NCI-H1436 treated with DMSO at 0.1 percent for 48 hours (cell line): ENCODE measurements around the gene PBLD.
"Not testable (repeated sequence)": the region's sequence is repeated elsewhere in the genome, so short reads cannot be mapped to it uniquely, and the experiment has no call there.

Source experiments
- DNase-seq: peaks from one replicate; lab custom pipeline; 2025; lab: John Stamatoyannopoulos, UW

PBLD gene

DNA sequence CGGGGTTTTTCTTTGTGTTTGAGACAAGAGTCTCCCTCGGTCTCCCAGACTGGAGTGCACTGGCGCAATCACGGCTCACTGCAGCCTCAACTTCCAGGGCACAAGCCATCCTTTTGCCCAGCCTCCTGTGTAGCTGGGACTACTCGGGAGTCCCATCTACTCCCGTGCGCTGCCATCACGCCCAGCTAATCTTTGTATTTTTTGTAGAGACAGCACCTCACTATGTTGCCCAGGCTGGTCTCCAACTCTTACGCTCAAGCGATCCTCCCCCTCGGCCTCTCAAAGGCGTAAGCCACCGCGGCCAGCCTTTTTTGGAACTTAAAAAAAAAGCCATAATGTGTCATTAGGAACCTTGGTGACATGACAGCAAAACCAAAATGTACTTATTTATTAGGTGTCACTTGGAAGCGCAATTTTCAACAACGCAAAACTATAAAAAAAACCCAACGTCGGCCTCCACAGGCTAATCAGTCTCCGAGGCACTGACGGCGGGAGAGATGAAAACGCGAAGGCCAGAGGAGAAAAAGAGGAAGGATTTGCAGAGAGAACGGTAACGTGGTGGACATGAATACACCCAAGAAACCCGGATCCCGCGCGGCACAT, 1.8 kb downstream of the PBLD start:
- DNase-seq = no peak

DNA sequence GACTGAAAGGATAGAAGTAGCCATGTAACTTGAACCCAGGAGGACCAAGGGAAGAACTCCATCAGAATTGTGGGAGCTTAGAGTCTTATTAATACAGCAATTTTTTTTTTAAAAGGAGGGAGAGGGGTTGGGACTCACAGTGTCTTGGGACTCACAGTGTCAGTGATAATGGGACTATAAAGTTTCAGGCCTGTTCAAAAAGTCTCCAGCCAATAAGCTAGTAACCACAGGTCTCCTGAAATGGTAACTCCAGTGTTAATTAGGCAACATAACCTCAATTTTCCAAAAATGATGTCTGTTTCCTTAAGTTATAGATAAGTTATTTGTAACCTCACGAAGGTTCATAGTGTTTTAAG, 3.2 kb downstream of the PBLD start:
- DNase-seq = no peak

DNA sequence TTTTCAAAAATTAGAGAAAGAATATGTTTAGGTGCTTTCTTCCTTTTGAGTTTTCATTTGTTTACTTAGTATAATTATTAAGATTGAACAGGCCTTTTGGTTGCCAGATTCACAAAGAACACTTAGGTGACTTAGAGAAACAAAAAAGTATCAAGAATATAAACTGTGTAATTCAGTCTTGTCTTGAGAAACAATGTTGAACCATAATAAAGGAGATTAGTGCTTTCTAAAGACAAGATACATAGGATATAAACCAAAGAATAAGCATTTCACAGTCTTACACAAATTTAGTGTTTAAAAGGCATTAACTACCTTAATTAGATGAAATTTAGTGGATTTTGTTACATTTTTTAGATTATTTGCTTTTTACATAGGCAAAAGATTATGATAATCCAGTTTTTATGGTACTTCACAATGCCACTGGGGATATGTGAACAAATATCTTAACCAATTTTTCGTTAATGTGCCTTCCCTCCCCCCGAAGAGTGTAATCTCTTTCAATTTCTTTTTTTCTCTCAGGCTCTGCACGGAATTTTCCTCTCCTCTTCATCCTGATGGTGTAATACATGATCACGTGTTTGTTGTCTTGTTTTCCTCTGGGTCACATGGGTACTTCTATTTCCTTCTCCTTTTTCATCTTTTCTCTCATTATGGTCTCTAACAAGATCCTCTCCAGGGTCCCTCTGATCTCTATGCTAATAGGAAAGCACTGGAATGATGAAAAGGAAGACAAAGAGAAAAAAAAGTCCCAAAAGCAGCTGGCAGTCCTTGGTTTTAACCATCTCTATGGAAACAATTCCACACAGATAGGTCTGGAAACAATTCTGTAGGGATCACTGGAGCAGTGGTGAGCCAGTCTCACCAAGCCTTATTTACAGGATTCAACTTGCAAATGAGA, 4.6 kb downstream of the PBLD start:
- peak; percentile 56 for DNase-seq

DNA sequence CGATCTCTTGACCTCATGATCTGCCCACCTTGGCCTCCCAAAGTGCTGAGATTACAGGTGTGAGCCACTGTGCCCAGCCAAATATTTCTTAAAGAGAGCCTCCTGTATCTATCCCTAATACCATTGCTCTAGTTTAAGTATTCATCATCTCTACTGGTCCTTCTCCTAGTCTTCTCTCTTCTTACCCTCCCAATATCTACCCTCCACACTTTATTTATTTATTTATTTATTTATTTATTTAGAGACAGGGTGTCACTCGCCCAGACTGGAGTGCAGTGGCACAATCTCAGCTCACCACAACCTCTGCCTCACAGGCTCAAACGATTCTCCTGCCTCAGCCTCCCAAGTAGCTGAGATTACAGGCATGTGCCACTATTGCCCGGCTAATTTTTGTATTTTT, 8.3 kb downstream of the PBLD start:
- not testable (repeated sequence) for DNase-seq

DNA sequence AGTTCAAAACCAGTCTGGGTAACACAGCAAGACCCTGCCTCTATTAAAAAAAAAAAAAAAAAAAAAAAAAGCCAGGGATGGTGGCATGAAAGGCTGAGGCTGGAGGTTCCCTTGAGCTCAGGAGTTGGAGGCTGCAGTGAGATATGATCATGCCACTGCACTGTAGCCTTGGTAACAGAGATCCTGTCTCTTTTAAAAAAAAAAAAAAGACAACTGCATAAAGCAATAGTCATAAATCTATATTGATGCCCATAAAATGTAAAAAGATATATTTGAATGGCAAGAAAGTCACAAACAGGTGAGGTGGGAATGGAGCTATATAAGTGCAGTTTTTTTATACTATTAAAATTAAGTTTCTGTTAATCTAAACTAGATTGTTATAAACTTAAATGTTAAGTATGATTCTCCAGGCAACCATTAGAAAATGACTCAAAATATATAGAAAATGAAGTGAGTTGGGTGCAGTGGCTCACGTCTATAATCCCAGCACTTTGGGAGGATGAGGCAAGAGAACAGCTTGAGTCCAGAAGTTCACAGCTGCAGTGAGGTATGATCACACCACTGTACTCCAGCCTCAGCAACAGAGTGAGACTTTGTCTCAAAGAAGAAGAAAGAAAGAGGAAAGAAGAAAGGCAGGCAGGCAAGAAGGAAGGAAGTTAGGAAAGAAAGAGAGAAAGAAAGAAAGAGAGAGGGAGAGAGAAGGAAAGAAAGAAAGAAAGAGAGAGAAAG, 14.2 kb downstream of the PBLD start:
- no peak for DNase-seq

DNA sequence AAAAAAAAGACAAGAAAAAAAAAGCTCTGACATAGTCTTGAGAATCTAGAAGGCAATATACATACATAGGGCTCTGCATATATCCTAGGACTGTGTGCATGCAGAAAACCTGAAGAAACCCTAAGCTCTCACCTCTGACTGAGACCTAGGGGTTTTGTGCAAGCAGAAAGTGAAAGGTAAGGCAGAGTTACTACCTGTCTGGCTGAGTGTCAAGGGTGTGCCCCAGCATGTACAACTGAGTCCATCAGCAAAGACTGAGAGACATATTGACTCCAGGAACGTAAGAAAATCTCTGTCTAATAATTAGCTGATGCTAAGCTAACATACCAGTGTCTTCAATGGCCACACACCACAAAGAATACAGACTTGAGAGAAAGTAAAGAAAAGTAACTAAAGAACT, 17.1 kb downstream of the PBLD start:
- no peak for DNase-seq

DNA sequence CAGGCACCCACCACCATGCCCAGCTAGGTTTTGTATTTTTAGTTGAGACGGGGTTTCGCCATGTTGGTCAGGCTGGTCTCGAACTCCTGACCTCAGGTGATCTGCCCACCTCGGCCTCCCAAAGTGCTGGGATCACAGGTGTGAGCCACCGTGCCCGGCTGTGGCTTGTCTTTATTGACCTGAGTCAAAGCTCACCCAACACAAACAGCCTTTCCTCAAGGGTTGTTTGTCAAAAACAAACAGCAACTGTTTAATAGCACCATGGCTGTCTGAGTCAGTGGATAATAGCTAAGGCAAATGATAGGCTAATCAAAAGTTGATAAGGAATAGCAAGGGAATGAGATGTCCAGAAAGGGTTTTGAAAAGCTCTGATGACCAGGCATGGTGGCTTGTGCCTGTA, 17.8 kb downstream of the PBLD start:
- DNase-seq = not testable (repeated sequence)

DNA sequence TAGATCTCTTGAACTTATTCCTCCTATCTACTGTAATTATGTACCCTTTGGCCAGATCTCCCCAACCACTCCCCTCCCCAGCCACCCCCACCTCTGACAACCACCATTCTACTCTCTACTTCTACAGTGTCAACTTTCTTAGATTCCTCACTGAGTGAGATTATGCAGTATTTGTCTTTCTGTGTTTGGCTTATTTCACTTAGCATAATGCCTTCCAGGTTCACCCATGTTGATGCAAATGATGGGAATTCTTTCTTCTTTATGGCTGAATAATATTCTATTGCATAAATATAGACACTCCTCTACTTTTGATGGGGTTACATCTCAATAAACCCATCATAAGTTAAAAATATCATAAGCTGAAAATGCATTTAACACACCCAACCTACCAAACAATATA, 22.2 kb downstream of the PBLD start:
- no peak for DNase-seq

DNA sequence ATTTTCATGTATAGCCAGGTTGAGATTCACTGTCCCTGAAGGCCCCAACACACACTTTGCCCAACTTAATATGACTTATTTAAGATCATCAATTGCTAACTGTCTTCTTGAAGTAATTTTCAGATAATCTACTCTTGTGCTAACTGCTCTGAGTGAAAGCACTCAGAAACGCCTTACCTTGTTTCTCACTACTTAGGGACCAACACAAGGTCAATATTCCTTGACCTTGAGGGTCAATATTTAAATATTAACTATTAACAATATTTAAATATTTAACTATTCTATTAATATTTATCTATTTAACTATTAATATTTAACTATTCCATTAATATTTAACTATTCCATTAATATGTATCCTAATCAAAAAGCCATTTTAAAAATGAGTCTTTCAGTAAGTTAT, 26.9 kb downstream of the PBLD start:
- DNase-seq = no peak

DNA sequence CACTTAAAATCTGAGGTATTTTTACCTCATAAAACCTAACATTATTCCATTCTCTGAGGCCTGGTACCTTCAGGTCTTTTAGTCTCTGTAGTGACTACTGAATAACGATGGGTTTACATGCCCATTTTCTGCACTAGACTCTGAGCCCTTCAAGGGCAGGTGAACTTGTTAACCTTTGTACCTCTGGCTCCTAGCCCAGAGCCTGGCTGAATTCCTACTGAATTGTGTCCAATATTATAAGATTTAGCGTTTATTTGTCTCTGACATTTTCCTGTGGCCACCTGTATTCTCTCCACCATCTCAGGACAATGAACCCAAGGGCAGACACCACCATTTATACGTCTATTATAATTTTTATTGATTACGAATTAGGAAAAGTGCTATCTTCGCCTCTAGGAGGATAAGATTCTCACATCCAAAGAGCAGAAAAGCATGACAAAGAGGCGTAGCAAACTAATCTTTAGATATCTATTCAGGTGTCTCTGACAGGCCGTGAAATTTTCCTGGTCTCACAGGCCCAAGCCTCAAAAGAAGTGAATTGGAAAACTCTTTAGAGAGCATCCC, 28.8 kb downstream of the PBLD start:
- DNase-seq = no peak

DNA sequence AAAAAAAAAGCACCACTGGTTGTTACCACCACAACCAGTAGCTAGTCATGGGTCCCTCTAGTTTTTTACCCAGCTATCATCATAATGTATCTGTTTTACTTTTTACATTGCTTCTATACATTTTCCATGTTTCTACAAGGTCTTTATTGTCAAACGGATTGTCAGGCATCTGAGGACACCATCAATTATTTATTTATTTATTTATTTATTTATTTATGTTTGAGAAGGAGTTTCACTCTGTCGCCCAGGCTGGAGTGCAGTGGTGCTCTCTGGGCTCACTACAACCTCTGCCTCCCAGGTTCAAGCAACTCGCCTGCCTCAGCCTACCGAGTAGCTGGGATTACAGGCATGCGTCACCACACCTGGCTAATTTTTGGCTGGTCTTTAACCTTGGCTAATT, 29.9 kb downstream of the PBLD start:
- DNase-seq = no peak

DNA sequence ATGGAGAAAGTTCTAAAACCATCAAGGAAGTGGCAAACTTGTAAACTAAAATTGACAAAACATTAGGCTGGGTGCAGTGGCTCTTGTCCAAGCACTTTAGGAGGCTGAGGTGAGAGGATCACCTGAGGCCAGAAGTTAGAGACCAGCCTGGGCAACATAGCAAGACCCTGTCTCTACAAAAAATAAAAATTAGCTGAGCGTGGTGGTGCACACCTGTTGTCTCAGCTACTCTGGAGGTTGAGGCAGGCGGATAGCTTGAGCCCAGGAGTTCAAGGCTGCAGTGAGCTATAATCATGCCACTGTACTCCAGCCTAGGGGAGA, 30.3 kb downstream of the PBLD start:
- no peak for DNase-seq

DNA sequence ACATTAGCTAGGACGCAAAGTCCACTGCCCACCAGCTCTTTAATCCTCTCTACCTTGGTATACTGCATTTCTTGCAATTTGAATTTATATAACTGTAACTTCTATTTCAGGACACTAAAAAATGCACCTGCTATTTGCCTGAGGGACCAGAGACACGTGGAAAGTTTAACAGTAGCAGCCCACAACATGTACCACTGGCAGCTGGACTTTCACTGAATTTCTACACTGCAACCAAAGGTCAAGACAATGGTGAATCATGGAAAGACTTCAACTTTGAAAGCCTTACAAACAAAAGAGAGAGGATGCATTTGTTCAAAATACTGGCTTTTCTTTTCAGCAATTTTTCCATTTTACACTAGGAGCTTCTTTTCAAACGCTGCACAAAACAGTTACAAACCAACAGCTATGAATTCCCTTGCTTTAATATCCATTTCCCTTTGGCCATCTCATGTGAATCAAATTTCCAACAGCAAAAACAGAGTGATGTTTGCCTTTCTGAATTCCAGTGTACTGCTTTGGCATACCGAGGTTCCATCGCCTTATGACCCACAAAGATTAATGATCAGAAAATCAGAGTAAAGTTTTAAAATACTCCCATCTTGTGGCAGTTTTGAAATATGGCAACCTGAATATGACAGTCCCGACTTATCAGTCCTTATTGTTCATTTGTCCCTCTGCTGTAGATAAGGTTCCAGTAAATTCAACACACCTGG, 30.8 kb downstream of the PBLD start:
- peak; percentile 2 for DNase-seq

DNA sequence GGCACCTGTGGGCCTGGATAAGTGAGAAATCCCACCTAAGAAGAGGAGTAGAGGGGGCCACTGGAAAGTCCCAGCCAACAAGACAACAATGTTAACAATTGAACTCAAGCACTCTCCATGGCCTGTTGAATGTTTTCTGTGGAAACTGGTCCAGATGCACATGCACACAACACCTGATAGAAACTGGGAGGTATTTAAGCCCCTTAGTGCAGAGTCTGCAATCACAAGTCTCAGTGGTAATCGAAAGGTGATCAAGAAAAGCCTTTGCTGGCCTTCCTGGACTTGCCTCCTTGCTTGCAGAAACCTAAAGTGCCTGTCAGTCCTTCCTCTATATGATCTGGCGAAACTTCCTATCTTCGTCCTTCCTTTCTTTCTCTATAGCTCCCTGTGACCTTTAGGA, 31.4 kb downstream of the PBLD start:
- no peak for DNase-seq

DNA sequence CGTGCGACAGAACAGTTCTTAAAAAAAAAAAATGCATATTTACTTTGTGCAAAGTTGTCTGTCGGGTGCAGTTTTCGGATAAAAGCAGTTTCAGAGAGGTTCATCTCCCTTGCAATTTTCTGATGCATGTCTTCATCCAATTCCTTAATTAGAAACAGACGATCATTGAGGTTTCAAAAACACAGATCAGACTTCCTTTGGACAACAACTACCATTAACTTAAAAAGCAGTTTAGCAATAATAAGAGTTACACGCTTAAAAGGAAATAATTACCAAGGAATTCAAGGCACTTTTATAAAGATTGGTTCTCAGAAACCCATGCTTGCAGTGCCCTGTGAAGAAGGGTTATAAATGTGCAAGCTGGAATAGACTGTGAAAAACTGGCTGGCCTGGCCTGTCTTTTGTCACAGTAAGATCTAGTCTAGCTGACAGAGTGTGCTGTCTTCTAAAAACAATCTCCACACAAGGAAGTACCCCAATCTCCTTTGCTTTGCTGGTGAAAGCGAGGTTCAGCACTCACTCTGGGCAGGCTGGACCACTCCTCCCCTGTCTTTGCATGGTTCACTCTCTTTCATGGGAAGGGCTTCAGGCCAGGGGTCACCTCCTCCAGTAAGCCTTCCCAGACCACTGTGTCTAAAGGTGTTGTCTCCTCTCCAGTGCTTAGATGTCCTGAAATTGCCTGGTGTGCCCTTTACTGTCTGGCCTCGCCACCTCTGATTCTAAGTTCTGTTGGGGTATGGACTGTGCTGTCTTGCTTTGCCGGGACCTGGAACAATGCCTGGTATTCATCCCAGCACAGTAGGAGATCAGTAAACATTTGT, 35.7 kb downstream of the PBLD start:
- DNase-seq = no peak

DNA sequence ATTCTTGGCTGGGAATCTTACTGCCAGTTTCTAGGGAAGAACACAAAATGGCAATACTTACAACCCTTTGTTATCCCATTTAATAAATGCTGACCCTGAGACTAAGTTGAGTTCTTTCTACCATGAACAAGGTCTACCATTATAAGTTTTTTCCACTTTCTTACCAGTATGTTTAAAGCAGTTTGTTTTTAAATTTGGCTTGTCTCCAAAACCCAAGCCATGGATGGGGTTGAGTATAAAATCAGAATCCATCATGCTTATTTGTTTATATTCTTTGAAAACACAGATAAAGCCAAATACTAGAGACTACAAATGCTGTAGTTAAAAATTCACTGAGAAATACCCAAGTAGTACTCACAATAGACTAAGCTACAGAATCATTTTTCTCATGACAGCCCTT, 42.0 kb downstream of the PBLD start:
- no peak for DNase-seq

DNA sequence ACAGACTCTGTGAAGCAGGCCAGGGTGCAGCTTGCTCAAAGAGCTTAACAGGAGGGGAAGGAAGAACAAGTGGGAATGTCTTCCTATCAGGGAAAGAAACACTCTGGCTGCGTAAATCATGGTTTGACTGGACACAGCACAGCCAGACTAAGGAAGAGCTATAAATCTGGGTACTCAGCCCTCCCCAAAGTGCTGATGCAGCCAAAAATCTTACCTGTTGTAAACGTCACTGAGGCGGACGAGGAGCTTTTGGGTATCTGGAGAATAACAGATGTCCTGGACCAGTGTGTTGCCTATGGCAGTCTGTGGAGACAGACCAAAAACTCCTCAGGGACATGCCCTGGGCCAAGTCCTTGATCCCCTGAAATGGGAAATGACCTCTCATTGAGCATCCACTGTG, 44.0 kb downstream of the PBLD start:
- DNase-seq = no peak

DNA sequence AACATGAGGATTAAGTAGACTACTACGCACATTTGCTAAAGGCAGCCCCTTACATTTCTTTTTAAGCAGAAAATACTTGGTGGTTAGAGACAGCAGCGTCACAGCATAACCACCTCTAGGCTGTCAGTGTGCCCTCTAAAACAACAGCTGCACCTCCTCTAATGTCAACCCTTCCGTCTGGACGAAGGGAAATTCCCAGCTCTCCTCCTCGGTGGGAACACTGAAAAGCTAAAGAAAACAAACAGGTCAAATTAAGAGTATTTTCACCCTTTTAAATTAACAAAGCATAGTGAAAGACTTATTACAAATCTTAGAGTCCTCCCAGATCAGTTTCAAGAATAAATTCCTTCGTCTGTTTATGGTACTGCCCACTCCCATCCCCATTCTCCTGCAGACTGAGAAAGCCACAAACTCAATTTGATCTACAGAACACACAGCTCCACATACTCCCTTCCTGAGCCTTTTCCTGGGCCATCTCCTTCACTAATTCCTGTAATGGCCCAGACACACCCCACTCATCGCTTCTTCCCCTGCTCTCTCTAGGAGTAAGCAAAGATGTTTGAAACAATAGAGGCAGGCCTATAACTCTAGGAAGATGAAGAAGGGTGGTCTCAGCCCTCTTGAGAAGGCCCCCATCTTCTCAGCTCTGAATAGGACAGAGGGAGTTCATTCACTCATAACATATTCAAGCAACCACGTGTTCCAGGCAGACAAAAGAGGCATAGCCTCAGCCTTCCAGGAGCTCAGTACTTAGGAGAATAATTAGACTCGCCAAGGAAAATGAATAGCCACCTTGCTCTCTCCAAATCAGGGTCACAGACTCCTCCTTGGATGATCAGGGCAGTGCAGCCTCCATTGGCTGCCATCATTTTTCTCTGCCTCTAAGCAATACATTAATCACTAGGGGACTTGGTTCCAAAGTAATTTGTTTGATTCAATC, 48.4 kb downstream of the PBLD start:
- no peak for DNase-seq

DNA sequence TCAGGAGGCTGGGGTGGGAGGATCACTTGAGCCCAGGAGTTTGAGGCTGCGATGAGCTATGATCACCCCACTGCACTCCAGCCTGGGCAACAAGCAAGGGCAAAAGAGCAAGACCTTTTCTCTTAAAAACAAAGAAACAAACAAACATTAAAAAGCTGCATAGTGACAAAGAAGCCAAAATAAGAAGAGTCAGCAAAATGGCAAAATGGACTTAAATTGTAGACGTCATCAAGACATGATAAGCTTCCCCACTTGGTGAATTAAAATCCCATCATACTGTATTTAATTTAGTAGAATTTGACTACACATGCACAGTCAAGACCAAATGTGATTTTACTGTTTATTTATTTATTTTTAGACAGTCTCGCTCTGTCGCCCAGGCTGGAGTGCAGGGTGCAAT, 52.0 kb downstream of the PBLD start:
- no peak for DNase-seq
